ENCODE measurements around the gene CYP2A13.
"Not testable (repeated sequence)": the region's sequence is repeated elsewhere in the genome, so short reads cannot be mapped to it uniquely, and the experiment has no call there.

Gene CYP2A13

GRCh38 chr19:41088151-41088550, at the start of gene CYP2A13:
TSS of gene CYP2A13 (plus strand) at chr19:41088451. CDS start at chr19:41088472, 21 bp downstream.
- DNase-seq, result no peak

- DNase-seq, result no peak
Measured at GRCh38 chr19:41039806-41040205, 48.4 kb upstream of the CYP2A13 start.

DNA sequence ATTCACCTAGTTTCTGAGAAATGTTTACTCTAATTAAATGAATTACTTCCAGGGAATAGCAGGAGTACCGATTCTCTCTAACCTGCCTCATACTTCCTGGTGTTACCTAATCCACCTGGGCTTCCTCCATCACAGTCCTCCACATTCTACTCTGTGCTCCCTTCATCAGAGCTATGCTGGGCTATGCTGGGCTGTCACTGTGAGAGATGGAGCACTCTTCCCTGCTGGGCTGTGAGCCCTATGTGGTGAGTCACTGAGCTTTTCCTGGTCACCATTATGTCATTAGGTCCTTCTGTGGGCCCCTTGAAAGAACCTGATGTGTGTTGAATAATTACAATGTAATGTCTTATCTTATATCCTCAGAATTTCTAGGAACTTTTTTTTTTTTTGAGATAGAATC, 43.2 kb upstream of the CYP2A13 start:
- not testable (repeated sequence) for DNase-seq

DNA sequence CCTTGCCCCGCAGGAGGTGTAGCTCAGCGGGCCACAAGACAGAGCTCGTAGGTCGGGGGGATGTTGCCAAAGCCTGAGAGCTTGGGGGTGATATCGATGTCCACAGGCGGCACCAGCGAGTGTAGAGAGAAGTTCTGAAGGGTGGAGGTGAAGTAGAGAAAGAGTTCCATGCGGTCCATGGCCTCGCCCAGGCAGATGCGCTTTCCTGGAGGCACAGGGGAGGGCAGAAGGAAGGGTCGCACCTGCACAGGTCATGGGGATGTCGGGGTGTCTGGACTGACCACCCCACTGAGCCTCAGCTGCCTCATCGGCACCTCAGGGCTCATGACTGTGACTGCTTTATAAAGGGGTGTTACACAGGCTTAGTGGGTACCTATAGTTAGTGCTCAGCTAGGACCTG, 37.8 kb upstream of the CYP2A13 start:
- no peak for DNase-seq

DNA sequence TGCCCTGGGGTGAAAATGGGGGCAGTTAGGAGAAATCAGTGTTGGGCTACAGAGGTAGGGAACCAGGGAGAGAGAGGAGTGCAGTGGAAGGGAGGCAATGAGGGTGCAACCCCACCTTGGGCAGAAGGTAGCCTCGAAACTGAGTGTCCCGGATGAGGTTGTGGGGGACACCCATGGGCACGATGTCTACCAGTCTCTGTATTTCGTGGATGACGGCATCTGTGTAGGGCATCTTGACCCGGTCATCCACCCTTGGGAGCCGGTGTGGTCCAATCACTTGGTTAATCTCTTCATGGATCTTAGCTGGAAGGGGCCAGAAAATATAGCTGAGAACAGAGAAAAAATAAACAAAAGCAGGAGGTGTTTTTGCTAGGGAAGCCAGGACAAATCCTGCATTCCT, 36.1 kb upstream of the CYP2A13 start:
- DNase-seq, result not testable (repeated sequence)

GRCh38 chr19:41053331-41053730, 34.9 kb upstream of the CYP2A13 start:
- not testable (repeated sequence) for DNase-seq

- DNase-seq, result no peak
Measured at GRCh38 chr19:41064974-41065569, 23.2 kb upstream of the CYP2A13 start.

GRCh38 chr19:41076286-41076685, 12.0 kb upstream of the CYP2A13 start:
- DNase-seq, result no peak

DNA sequence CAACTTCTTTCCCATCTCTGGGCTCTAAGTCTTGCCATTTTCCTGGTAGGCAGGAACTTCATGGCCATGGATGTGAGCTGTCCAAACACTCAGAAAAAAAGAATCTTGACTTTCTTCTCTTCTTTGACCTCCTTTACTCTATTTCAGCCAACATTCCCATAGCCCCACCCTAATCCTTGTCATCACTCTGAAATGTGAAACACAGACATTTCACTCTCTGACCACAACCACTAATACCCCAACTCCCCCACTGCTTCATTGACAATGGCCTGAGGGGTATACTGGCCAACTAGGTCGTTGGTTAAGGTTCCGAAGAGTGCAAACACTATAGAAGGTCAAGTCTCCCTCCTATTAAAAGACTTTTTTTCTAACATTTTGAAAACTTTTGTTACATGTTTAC, 4.7 kb upstream of the CYP2A13 start:
- DNase-seq, result no peak

DNA sequence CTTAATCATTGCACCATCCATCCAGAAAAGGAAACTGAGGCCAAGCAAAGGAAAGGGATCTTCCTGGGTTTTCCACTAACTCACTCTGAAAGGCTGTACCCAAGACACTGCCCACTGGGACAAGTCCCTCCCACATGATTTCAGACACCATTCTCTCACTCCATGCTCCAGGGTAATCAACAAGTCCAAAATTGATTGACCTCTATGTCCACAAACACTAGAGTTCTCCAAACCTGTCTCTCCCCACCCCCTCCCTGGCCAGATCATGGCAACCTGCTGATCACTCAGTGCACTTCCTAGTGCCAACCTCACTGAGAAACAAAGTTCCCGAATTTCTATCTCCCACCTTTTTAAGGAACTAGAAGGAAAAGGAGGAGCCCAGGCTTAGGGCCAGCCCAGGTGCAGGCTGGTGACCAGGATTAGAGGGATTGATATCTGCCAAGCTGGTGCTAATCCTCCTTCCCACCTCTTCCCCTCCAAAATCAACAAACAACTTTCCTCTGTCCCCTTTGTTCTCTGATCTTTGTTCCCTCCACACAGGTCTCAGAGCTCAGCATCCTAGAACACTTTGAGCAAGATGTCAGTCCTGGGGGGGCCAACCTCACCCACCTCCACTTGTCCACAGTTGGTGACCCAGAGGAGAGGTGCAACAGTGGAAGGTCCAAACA, 2.4 kb upstream of the CYP2A13 start:
- DNase-seq, result no peak

GRCh38 chr19:41089959-41090358, 1.7 kb downstream of the CYP2A13 start:
- DNase-seq, result no peak

GRCh38 chr19:41095703-41096102, 7.5 kb downstream of the CYP2A13 start:
- no peak for DNase-seq

DNA sequence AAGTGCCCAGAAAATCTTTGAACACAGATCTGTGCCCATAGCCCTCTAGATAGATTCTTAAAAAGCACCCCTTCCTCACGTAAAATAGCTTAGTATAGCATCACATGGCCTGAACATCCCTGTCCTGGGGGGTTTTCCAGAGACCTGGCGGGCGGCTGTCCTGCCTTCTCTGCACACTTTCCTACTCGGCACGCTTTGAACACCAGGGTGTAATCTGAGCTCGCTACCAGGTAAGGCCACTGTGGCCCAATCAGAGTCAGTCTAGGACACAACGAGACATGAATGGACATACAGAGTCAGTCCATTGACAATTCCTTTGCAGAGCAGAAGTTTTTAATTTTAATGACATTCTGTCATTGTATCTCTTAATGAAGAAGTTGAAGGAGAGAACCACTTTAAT, 8.1 kb downstream of the CYP2A13 start:
- no peak for DNase-seq

- DNase-seq, result no peak
Measured at GRCh38 chr19:41097302-41097701, 9.1 kb downstream of the CYP2A13 start.

DNA sequence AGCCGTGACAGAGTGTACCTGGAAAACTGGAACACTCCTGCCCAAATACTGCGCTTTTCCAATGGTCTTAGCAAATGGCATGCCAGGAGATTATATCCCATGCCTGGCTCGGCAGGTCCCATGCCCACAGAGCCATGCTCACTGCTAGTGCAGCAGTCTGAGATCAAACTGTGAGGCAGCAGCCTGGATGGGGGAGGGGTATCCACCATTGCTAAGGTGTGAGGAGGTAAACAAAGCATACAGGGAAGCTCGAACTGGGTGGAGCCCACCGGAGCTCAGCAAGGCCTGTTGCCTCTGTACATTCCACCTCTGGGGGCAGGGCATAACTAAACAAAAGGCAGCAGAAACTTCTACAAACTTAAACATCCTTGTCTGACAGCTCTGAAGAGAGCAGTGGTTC, 10.5 kb downstream of the CYP2A13 start:
- no peak for DNase-seq

DNA sequence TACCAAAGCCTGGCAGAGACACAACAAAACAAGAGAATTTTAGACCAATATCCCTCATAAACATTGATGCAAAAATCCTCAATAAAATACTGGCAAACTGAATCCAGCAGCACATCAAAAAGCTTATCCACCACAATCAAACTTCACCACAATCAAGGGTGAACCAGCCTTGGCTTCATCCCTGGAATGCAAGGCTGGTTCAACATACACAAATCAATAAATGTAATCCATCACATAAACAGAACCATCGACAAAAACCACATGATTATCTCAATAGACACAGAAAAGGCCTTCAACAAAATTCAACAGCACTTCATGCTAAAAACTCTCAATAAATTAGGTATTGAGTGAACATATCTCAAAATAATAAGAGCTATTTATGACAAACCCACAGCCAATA, 14.0 kb downstream of the CYP2A13 start:
- not testable (repeated sequence) for DNase-seq

- DNase-seq, result no peak
Measured at GRCh38 chr19:41106177-41106576, 17.9 kb downstream of the CYP2A13 start.

DNA sequence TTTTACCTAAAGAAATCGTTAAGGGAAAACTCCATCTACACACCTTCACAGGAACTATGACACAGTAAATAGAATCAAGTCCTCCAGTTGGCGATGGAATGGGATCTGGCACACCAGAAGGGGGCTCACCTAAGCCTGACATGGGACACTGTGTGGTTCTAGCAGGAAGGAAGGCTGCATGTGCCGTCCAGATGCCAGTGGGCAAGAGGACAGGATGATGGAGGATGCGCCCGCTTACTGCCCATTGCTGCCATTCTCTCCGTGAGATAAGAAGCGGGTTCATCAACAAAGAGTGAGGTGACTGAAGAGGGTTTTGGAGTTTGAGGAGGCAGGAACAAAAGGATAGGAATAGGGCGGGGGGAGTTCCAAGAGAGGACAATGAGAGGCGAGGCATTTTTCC, 23.0 kb downstream of the CYP2A13 start:
- DNase-seq, result no peak

DNA sequence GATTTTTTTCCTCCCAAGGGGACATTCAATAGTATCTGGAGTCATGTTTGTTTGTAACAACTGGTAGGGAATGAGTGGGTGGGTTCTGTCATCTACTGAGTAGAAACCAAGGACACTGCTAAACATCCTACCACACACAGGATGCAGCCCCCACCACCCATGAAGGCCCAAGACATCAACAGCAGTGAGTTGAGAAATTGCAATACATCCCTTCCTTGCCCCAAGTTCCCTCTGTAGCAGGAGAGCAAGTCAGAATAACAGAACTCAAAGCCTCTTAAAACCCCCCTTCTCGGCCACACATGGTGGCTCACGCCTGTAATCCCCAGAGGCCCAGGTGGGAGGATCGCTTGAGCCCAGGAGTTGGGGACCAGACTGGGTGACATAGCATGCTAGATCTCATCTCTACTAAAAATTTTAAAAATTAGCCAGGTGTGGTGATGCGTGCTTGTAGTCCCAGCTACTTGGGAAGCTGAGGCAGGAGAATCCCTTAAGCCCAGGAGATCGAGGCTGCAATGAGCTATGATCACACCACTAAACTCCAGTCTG, 23.6 kb downstream of the CYP2A13 start:
- no peak for DNase-seq

GRCh38 chr19:41112728-41113290, 24.6 kb downstream of the CYP2A13 start:
- no peak for DNase-seq

DNA sequence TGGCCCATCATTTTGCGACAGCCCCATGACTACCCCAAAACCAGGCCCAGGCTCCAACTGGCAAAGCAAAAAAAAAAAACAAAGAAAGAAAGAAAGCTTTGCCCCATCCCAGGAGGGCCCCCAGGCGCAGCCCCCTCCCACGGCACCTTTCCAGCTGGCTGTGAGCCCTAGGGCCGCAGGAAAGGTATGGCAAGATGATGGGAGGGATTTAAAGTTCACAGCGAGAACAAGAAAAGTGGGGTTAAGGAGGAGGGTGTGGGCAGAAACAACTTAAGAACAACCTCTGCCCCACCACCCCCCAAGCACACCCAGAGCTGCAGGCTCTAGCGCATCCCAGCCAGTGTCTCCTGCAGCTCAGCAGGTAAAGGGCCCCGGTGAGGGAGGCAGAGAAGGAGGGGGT, 25.9 kb downstream of the CYP2A13 start, which contains the start of gene CYP2F1:
Gene CYP2F1, plus strand, starts transcription at position 301 of the 400 bp plus-strand sequence. CDS start 1,757 bp downstream, outside the sequence.
- no peak for DNase-seq

DNA sequence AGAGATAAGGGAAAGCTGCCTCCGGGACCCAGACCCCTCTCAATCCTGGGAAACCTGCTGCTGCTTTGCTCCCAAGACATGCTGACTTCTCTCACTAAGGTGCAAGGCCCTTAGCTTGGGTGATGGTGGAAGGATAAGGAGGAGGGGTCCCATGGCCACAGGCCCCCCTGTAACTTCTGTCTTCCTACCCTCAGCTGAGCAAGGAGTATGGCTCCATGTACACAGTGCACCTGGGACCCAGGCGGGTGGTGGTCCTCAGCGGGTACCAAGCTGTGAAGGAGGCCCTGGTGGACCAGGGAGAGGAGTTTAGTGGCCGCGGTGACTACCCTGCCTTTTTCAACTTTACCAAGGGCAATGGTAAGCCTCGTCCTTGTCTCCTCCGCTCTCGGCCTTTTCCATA, 28.0 kb downstream of the CYP2A13 start:
- no peak for DNase-seq

- not testable (repeated sequence) for DNase-seq
Measured at GRCh38 chr19:41120929-41121911, 33.0 kb downstream of the CYP2A13 start.

Measured in NCI-H1930 (cell line).